Vagina (tissue), 2 donors: Measurements from ENCODE around the gene AKAP13.

Experiments used
- CTCF ChIP-seq, 3 experiments: fragments of 450-650 bp in 2 of 3; fragments of 200-600 bp in 1 of 3; sonication (generic) in 1 of 3; IDR thresholded peaks; one replicate each; pipeline ENCODE4 v1.5.1; 2017 to 2019; ENCODE audit warnings: antibody characterized with exemption in 3 of 3, mild to moderate bottlenecking in 2 of 3, moderate library complexity in 2 of 3
- POLR2A ChIP-seq, 2 donors: fragments of 450-650 bp; IDR thresholded peaks; one replicate each; pipeline ENCODE4 v1.6.1; 2017; ENCODE audit warnings: antibody characterized with exemption in 2 of 2, mild to moderate bottlenecking in 2 of 2, moderate library complexity in 2 of 2

GRCh38 chr15:85622221-85622831 lies 241.9 kb downstream of the AKAP13 start:
- no peak for TF ChIP-seq CTCF (IDR thresholded peaks at IDR 0.05)
- no peak for TF ChIP-seq POLR2A (IDR thresholded peaks at IDR 0.05)
